HG03196 (cell line): Measurements from ENCODE around the gene RDH13.
"Not testable (repeated sequence)": the region's sequence is repeated elsewhere in the genome, so short reads cannot be mapped to it uniquely, and the experiment has no call there.

Experiments
- ATAC-seq: cut with Tn5 transposase; IDR thresholded peaks from one replicate; pipeline ENCODE4 v1.9.1; 2021; ENCODE audit not compliant: unreplicated experiment

Gene RDH13

DNA sequence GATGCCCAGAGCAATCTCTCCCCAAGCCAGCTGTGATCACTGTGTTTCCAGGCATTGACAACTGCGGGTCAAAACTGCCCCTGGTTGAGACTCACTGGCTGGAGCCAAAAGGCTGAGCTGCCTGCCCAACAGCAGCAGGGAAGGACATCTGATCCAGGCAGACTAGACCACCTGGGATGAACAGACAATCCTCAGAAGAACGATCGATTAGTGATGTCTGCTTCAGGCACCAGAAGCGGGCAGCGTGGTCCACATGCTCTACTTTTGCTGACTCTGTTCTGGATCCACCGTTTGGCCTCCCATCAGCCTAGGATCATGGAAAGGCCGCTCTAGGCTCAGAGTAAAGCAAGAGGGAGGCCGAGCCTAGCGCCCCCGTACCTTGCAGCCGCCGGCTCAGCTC lies 15.0 kb downstream of the RDH13 start:
- no peak for ATAC-seq

DNA sequence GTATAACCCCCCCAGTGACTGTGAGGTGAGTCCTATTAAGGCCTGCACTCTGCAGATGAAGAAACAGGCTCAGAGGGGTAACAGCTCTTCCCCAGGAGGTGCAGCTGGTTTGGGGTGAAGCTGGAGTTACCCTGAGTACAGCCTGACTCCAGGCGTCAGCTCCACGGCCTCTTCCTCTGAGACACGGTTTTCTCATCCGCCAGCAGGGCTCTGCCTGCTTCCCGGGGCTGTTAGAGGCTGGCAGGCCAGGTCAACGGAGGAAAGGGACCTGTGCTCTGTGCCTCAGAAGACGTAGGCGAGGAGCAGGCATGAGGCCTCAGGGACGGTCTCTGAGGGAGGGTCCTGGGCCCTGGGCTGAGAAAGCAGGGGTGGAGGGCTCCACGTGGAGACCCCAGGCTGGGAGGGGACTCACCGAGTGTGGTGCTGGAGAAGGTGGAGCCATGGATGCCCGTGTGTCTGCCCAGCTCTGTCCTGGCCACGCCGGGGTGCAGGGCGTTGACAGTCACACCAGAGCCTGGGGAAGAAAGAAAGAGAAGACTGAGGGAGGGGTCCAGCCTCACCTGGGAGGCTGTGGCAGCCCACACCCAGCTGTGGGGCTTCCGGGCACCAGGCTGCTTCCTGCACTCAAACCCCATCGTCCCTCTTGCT lies 15.8 kb downstream of the RDH13 start:
- no peak for ATAC-seq

DNA sequence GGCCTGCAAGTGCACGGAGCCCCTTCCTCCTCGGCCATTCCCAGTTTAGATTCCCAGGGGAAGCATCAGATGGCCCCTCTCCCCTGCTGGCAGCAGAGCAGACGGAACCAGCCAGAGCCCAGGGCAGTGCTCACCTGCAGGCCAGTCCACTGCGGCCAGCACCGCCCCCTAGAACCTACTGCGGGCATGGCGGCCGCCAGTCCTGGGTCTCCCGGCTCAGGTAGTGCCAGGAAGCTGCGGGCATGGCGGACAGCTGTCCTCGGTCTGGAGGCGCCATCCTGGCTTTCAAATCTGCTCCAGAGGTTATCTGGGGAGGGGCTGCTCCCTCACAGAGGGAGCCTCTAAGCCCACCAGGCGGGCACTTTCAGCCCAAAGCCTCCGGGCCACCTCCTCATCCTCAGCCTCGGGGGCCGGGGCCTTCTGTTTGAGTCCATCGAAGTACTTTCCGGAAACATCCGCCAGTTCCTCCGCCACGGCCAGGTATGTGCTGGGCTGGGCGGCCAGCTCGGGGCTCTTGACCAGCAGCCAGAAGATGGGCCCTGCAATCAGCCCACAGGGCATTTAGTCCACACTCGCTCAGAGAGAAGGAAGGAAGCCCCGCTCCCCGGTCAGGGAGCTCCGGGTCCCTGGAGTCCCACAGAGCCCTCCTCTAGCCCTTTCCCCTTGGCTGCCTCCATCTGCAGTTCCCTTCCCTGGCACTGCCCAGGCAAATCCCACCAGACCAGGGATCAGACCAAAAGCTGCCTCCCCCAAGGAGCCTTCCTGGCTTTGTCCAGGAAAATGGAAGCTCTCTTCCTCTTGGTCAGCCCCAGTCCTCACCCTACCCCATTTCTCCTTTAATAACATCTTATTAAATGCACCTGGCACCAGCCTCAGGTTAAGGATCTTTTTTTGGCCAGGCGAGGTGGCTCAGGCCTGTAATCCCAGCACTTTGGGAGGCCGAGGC lies 17.9 kb downstream of the RDH13 start:
- no peak for ATAC-seq

DNA sequence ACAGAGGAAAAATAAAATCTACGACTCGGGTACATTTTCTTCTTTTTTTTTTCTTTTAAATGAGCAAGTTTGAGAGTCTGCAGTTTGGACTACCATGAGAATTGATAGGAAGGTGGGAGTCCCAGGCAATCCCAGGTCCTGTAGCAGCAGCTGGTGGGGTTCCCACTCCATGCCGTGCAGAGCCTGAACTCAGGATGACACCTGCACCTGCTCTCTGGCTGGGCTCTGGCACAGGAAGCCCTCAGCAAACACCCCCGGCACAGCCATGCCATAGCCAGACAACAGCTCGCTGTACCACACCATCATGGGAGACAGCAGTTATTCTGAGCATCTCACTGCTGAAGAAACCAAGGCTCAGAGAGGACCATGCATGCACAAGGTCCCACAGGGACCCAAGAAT lies 18.7 kb downstream of the RDH13 start:
- no peak for ATAC-seq

DNA sequence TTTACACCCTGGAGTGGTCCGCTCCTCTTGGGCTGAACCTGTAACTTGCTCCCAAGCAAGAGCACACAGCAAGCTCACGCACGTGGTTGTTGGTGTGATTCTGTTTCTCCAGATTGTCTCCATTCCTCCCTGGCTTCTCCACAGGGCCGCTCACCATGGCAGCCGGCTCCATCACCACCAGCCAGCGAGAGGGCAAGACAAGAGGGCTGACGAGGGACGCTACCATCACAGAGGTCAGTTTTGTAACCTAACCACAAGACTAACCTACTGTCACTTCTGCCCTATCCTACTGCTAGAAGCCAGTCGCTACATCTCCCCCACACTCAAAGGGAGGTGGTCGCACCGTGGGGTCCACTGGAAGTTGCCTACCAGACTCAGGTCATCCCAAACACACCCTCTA lies 20.3 kb downstream of the RDH13 start:
- no peak for ATAC-seq

DNA sequence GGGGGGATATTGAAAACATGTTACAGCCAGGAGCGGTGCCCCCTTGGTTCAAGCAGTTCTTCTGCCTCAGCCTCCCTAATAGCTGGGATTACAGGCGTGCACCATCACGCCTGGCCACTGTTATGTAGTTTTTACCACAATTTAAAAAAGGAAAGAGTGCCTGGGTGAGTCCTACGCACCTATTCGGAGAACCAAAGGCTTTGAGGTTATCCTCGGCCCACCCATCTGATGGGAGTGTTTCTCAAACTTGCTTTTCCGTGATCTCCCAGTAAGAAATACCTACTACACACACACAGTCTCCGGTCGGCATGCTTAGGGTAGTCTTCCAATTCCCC lies 20.6 kb downstream of the RDH13 start:
- ATAC-seq: no peak

DNA sequence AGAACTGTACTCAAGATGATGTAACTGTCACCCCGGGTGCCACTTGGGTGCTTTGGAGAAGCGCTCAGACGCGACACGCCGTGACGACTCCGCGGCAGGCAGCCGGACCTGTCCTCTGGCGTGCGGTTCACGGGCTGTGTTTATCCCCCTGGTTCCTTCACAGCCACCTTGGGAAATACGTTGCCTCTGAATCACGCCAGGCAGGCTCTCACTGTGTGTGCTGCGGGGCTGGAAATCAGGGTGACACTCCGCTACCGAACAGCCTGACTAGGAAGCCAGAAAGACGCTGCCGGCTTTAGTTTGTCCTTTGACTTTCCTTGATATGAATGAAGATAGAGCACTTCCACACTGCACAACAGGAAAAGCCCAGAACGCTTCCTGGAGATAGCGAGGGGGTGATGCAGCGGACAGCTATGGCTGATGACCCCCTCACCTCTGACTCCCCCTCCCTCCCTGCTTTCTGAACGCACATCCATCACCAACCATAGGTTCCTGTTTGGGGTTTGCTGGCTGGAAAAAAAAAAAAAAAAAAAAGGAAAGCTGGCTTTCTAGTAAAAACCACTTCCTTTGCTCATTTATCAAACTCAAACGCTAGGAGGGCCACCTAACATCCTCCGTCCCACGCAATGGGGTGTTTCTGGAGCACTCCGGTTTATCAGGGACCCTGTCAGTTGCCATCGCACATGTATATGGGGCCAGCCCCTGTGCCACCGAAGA lies 21.2 kb downstream of the RDH13 start:
- no peak for ATAC-seq

DNA sequence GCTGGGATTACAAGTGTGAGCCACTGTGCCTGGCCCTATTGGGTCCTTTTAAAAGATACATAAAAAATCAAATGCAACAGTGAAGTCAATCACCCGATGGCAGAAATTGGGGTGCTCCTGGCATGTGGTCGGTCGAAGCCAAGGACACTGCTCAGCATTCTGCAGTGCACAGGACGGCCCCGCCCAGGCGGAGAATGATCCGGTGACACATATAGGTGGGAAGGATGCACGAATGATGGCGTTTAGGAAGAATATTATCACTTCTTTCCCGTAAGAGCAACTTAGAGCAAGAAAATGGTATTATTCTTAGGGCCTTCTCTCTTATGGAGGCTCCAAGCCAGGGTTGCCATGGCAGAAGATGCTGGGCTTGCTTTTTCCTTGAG lies 21.7 kb downstream of the RDH13 start:
- no peak for ATAC-seq

DNA sequence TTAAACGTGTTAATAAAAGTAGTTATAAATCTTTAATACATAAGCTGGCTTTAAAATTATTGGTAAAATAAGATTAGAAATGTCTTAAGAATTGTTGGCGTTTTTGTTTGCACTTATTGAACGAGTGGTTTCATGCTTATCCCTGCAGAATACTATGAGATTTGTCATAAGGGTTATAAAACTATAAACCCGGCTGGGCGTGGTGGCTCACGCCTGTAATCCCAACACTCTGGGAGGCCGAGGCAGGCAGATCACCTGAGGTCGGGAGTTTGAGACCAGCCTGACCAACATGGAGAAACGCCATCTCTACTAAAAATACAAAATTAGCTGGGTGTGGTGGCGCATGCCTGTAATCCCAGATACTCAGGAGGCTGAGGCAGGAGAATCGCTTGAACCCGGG lies 22.3 kb downstream of the RDH13 start:
- ATAC-seq: not testable (repeated sequence)

DNA sequence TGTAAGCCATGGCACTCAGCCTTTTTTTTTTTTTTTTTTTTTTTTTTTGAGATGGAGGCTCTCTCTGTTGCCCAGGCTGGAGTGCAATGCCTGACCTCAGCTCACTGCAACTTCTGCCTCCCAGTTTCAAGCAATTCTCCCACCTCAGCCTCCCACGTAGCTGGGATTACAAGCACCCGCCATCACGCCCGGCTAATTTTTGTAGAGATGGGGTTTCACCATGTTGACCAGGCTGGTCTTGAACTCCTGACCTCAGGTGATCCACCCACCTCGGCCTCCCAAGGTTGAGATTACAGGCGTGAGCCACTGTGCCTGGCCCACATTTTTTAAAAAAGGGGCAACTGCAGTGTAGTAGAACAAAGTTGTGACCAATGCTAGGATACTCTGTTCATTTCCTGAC lies 25.3 kb downstream of the RDH13 start:
- ATAC-seq: not testable (repeated sequence)

DNA sequence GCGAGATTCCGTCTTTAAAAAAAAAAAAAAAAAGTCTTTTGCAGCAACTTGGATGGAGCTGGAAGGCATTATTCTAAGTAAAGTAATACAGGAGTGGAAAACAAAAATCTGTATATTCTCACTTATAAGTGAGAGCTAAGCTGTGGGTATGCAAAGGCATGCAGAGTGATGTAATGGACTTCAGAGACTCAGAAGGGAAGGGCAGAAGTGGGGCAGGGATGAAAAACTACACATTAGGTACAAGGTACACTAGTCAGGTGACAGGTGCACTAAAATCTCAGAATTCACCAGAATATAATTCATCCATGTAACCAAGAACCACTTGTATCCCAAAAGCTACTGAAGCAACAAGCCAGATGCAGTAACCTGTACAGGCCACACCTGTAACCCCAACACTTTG lies 26.9 kb downstream of the RDH13 start:
- no peak for ATAC-seq

DNA sequence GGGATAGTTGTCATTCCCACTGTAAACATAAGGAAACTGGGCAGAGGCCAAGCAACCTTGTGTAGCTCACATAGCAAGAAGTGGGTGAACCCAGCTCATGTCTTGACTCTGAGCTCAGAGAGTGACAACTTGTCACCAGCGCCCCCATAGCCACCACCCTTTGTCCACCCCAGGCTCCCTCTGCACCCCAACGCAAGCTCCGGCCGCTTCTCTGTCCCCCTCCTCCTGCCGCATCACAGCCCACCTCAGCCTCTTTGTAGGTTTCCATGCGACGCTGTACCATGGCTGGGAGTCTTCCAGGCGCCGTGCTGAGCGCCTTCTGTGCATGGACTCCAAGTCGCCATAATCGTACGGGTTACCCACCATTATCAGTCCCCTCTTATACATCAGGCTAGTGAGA lies 28.2 kb downstream of the RDH13 start:
- no peak for ATAC-seq

DNA sequence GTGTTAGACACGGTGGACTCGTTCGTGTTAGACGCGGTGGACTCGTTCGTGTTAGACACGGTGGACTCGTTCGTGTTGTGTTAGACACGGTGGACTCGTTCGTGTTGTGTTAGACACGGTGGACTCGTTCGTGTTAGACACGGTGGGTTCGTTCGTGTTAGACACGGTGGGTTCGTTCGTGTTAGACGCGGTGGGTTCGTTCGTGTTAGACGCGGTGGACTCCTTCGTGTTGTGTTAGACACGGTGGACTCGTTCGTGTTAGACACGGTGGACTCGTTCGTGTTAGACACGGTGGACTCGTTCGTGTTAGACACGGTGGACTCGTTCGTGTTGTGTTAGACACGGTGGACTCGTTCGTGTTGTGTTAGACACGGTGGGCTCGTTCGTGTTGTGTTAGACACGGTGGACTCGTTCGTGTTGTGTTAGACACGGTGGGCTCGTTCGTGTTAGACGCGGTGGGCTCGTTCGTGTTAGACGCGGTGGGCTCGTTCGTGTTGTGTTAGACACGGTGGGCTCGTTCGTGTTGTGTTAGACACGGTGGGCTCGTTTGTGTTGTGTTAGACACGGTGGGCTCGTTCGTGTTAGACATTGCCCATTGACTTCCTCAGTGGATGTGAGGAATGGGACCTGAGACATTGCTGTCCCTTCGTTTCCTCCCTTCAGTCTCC lies 29.8 kb downstream of the RDH13 start:
- not testable (repeated sequence) for ATAC-seq

DNA sequence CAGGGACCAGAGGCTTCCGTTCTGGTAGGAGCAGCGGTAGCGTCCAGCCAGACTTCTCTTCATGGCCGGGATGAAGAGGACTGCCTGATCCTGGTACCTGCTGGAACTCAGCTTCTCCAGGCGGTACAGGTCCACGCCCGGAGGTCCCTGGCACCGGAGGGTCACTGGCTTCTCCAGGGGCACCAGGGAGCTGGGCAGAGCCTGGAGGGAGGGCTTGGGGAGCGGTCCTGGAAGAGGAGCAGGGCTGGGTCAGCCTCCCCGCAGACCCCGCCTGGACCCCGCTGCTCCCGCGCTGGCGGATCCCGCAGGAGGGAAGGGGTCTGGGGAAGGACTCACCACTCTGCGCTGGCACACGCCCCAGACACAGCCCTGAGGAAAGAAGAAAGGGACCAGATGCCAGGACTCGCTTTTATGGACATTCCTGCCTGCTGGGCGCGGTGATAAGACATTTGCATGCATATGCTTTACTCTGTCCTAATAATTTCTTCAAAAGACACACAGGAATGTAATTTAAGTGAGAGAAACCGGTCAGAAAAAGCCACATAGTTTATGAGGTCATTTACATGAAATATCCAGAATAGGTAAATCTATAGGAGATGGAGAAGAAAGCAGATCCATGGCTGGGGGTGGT lies 30.7 kb downstream of the RDH13 start:
- no peak for ATAC-seq

DNA sequence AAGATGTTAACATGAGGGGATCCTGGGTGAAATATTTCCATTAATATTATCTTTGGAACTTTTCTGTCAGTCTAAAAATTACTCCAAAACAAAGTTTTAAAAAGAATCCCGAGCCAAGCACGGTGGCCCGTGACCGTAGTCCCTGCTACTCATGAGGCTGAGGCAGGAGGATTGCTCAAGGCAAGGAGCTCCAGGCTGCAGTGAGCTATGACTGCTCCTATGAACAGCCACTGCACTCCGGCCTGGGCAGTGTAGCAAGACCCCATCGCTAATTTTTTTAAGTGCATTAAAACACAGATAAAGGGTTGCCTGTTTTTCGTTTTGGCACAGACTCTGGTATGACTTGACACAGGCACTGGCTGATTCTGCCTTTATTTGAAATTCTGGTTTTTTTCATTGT lies 31.8 kb downstream of the RDH13 start:
- no peak for ATAC-seq

DNA sequence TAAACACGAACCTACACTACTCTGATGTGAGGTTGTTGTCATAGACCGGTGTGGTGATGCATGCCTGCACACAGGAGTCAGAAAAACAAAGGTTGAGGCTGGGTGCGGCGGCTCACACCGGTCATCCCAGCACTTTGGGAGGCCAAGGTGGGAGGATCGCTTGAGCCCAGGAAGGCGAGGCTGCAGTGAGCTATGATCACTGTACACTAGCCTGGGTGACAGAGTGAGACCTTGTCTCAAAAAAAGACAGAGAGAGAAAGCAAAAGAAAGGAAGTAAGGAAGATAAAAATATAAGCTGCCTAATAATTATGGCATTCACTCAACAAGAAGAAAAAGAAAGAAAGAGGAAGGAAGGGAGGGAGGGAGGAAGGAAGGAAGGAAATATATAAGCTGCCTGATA lies 34.2 kb downstream of the RDH13 start:
- no peak for ATAC-seq

DNA sequence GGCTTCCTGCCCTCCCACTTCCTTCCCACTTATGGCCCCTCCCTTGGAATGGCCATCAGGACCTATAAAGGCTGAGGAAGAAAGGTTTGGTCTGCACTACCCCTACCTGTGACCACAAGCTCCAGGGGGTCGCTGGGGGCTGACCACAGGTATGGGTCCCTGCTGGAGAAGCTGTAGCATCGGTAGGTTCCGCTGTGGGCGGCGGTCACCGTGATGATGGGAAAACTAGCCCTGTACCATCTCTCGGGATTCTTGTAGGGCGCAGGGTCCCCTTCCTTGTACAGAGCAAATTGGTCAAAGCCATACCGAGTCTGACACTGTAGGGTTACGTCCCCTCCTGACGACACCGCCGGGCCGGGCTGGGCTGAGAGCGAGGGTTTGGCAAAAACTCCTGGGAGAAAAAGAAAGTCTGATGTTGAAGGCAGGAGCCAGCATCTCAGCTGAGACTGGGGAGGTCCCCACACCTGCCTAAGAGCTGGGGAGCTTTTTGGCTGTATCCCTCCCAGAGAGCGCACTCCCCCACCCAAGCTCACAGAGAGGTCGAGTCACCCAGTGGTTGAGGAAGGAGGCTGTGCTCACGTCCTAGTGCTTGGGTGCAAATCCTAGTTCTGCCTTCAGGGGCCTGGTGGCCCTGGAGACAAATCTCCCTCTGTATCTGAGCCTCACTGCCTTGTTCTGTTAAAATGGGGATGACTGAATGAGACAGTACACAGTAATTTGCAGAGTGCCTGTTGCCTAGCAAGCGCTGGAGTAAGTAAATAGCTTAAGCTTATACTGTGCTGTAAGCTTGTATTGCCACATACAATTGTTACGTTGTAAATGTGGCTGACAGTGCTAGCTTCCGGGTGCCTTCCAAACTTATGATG lies 35.2 kb downstream of the RDH13 start:
- no peak for ATAC-seq

DNA sequence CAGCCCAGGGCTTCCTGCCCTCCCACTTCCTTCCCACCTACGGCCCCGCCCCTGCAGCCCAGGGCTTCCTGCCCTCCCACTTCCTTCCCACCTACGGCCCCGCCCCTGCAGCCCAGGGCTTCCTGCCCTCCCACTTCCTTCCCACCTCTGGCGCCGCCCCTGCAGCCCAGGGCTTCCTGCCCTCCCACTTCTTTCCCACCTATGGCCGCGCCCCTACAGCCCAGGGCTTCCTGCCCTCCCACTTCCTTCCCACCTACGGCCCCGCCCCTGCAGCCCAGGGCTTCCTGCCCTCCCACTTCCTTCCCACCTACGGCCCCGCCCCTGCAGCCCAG lies 35.8 kb downstream of the RDH13 start:
- not testable (repeated sequence) for ATAC-seq

DNA sequence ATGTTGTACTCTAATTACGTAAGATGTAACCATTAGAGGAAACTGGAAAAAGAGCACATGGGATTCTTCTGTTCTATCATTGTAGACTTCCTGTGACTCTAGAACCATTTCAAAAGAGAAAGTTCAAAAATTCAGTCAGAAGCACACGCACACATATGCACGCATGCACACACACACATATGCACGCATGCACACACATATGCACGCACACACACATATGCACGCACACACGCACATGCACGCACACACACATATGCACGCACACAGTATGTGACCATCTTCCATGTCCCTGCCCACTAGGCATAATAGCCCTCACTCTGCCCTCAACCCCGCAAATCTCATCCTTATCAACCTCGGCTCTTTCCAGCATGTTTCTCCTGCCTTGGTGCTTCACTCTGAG lies 38.8 kb downstream of the RDH13 start:
- ATAC-seq: no peak

DNA sequence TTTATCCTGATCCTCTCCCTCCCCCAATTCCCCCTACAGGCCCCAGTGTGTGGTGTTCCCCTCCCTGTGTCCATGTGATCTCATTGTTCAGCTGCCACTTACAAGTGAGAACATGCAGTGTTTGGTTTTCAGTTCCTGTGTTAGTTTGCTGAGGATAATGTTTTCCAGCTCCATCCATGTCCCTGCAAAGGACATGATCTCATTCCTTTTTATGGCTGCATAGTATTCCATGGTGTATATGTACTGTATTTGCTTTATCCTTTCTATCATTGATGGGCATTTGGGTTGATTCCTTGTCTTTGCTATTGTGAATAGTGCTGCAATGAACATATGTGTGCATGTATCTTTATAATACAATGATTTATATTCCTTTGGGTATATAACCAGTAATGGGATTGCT lies 42.6 kb downstream of the RDH13 start:
- ATAC-seq: not testable (repeated sequence)
